GM23338 (cell line): ENCODE results near the gene TMEM271.

ENCODE experiments used
- CREB1 ChIP-seq: fragments of 250-450 bp; sonication (Bioruptor Pico); IDR thresholded peaks from 2 replicates; pipeline ENCODE4 v1.5.0; 2020; ENCODE audit warnings: low read depth, mild to moderate bottlenecking, moderate library complexity
- CTCF ChIP-seq, 2 experiments: fragments of 200-600 bp in 1 of 2; sonication (generic) in 1 of 2; conservative IDR thresholded peaks; 2 replicates each; pipeline versions ENCODE4 v1.5.1 to v1.6.1; 2016 to 2017; ENCODE audit warnings: antibody characterized with exemption in 2 of 2, low read depth in 2 of 2, mild to moderate bottlenecking in 2 of 2, moderate library complexity in 1 of 2

- TF ChIP-seq CTCF (conservative IDR thresholded peaks at IDR 0.05; ENCODE audit: low read depth in 2 of 2) (no peak), CREB1 (CRISPR knock-in tag) (no peak)
Measured at GRCh38 chr4:534101-534575, 42.0 kb downstream of the TMEM271 start.
